Skin of body (tissue), 2 donors: ENCODE results near the gene ITIH1. TPM values are rescaled to one million over a fixed set of nuclear protein-coding genes. Genes with fewer than 3 reads are reported as not detected.
"Not testable (repeated sequence)": the region's sequence is repeated elsewhere in the genome, so short reads cannot be mapped to it uniquely, and the experiment has no call there.

Experiments used
- DNase-seq: peaks from one replicate; lab custom pipeline; 2025; lab: John Stamatoyannopoulos, UW
- total RNA-seq: library from RNA; depleted of rRNA; stranded (reverse); fragments of >200 nt; gene quantifications from one replicate; pipeline ENCODE4 v1.2.3, GENCODE V29; 2014

The ITIH1 gene
- total RNA-seq, 1 donor from 2014 or later: 1.3 TPM

- DNase-seq: no peak
Measured at GRCh38 chr3:52774066-52774713, 3.2 kb upstream of the ITIH1 start.

GRCh38 chr3:52774901-52775864, 2.2 kb upstream of the ITIH1 start:
- no peak for DNase-seq

GRCh38 chr3:52775877-52776276, 1.5 kb upstream of the ITIH1 start:
- DNase-seq: no peak

GRCh38 chr3:52776486-52776885, 913 bp upstream of the ITIH1 start:
- DNase-seq: not testable (repeated sequence)

GRCh38 chr3:52777959-52778805, 783 bp downstream of the ITIH1 start:
- DNase-seq: no peak

- DNase-seq: no peak
Measured at GRCh38 chr3:52779011-52779836, 1.8 kb downstream of the ITIH1 start.

GRCh38 chr3:52779837-52780585, 2.6 kb downstream of the ITIH1 start:
- DNase-seq: no peak

- no peak for DNase-seq
Measured at GRCh38 chr3:52781741-52782140, 4.3 kb downstream of the ITIH1 start.

GRCh38 chr3:52782412-52783210, 5.2 kb downstream of the ITIH1 start:
- no peak for DNase-seq

- DNase-seq: no peak
Measured at GRCh38 chr3:52783211-52783555, 5.8 kb downstream of the ITIH1 start.

GRCh38 chr3:52784021-52784621, 6.7 kb downstream of the ITIH1 start:
- DNase-seq: no peak

- no peak for DNase-seq
Measured at GRCh38 chr3:52784931-52785590, 7.7 kb downstream of the ITIH1 start.

- no peak for DNase-seq
Measured at GRCh38 chr3:52786330-52787215, 9.2 kb downstream of the ITIH1 start.

GRCh38 chr3:52787246-52787645, 9.8 kb downstream of the ITIH1 start:
- no peak for DNase-seq

- DNase-seq: no peak
Measured at GRCh38 chr3:52787672-52788625, 10.6 kb downstream of the ITIH1 start.
